GM19463 (cell line): ENCODE results near the gene PDE1C.

Experiments used
- ATAC-seq: cut with Tn5 transposase; IDR thresholded peaks from one replicate; pipeline ENCODE4 v1.9.1; 2021; ENCODE audit warnings: mild to moderate bottlenecking, moderate library complexity; ENCODE audit not compliant: unreplicated experiment

PDE1C gene

GRCh38 chr7:31953432-31953831, 116.8 kb downstream of the PDE1C start:
- no peak for ATAC-seq

DNA sequence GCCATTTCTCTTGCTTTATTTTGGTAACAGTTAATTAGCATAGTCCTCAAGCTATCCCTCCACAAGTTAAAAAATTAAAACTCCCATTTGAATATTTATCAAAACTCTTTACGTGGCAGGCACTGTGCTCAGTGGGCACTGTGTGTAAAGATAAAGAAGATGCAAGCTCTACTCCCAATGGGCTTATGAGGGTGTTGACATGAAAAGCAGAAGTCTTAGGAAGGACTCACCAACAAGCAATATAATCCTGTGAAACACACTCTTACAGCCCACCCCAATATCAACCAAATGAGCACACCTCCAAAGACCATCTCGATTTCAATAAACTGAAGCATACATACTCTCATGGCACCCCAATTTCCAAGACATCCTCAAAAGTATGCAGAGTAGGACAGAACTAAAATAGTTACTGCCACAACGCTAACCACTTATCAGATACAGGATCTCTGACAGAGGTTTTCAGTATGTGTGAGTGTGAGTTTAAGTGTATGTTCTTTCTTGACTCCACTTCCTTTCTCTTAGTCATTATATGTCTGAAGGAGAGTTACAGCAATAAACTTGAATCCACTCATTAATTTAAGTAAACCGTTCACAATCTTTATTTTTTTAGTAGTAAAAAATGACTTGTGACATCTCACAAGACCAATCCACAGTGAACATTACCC, 120.0 kb downstream of the PDE1C start:
- no peak for ATAC-seq

DNA sequence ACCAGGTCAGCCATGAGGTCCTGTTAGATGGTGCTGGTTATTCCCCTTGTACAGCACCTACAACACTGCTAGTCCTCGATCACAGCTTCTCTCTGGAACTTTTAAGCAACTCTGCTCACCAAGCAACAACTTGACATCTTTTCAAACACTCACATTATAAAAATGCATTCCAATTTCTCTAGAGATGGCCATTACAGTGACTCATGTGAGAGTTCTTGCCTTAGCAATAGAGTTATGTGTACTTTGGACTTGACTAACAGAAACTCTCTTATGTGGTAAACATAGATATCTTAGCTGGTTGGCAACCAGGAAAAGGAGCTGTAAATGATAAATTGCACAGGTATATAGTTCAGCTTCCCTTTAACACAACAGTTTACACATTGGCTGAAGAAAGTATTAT, 122.2 kb downstream of the PDE1C start:
- ATAC-seq, result peak; percentile 64

- no peak for ATAC-seq
Observed at GRCh38 chr7:31940167-31940566, 130.0 kb downstream of the PDE1C start.

DNA sequence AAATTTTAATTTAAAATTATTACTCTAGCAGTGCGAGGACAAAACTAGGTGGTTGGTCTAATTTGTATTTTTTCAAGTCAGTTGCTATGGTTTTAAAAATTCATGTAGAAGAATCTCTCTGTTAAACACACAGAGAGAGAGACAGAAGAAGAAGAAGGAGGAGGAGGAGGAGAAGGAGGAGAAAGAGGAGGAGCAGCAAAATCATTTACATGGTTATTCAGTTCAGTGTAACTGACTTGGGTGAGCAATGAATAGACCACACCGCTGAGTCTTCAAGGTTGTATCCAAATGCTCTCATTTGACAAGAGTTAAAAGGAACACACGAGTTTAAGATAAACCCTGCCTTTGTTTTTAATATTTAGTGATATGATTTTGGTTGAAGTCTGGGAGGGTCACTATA, 131.1 kb downstream of the PDE1C start:
- ATAC-seq, result no peak

GRCh38 chr7:31938650-31939049, 131.6 kb downstream of the PDE1C start:
- no peak for ATAC-seq

DNA sequence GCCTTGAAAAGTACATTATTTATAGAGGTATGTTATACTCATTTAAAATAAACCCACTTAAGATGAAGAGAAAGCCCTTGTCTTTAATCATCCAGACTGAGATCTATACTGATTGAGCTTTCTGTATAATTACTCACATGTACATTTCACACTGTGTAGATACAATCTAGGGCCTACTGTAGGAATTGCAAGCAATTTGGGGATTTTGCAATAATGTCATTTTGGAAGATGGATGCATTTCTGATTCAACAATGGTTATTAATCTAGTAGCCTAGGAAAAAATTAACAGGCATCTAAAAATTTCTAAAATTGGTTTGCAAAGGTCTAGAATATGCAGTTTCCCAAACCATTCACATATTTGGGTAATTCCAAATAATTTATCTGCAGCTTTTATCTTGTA, 132.2 kb downstream of the PDE1C start:
- ATAC-seq, result no peak

DNA sequence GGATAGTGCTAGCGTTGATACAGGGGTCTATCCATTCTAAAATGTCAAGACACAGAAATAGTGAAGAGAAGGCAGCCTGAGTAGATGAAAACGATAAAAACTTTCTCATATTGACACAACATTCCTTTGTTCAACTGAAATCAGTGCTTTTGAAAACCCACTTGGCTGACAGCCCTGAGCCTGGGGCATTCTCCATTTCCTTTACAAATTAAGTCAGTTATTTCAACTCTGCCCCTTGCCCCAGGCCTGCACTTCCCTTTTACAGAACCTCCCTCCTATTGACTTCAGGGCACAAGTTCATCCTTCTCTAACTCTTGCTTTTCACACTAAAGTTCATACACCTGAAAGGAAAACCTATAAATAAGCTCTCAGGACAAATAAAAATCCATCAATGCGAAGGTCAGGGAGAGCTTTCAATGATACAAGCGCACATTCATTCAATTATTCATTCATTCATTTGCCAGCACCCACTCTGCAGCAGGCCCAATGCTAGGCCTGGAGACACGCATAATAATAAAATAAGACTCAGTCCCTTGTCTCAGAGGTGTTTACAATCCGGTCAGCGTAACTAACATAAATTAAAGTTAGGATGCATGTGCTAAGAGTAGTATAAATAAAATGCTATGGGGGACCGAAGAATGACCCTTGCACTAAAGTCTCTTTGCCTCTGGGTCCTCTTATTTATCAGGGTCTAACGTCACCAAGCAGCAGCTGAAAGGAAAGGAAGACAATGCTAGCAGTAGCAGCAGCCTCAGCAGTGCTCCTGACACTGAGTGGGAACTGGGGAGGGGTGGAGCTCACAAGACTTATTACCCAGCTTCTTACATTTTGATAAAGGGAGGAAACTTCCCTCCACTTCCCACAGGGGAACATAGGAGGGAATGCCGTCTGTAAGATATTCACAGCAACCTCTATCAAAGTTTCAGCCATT, 134.8 kb downstream of the PDE1C start:
- ATAC-seq, result no peak

DNA sequence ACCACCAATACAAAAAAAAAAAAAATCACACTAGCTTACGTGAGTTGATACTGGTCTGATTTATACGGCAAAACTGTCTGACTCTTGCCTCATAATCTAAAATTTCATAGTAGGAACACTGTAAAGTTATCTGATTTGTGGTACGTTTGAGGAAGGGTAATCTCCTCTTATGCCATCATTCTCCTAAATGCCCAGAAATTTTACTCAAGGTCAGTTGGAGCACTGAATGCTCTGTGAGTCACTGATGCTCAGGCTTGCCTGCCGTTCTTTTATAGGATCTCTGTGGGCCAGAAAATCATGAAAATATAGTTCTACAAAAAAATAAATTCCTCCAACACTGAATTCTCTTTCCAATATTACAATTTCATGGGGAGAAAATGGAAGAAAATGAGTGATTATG, 135.7 kb downstream of the PDE1C start:
- ATAC-seq, result no peak

DNA sequence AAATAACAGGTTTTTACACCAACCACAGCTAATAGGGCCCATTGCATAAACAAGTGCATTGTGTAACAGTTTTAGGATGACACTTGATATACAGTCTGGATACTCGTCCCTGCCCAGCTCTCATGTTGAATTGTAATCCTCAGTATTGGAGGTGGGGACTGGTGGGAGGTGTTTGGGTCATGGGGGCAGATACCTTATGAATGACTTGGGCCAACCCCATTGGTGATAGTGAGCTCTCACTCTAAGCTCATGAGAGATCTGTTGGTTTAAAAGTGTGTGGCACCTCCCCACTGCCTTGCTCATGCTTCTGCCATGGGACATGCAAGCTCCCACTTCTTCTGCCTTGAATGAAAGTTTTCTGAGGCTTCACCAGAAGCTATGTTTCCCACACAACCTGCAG, 136.7 kb downstream of the PDE1C start:
- ATAC-seq, result no peak

DNA sequence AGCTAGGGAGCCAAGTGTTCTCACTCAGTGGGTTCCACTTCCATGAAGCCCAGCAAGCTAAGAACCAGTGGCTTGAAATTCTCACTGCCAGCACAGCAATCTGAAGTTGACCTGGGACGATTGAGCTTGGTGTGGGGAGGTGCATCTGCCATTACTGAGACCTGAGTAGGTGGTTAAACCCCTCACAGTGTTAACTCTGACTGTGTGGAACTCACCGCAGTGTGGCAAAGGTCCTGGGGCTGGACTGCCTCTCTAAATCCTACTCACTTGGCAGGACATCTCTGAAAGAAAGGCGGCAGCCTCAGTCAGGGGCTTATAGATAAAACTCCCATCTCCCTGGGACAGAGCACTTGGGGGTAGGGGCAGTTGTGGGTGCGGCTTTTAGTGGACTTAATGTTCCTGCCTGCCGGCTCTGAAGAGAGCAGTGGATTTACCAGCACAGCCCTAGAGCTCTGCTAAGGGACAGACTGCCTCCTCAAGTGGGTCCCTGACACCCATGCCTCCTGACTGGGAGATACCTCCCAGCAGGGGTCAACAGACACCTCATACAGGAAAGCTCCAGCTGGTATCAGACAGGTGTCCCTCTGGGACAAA, 143.1 kb downstream of the PDE1C start:
- no peak for ATAC-seq

- no peak for ATAC-seq
Observed at GRCh38 chr7:31925753-31926454, 144.3 kb downstream of the PDE1C start.

DNA sequence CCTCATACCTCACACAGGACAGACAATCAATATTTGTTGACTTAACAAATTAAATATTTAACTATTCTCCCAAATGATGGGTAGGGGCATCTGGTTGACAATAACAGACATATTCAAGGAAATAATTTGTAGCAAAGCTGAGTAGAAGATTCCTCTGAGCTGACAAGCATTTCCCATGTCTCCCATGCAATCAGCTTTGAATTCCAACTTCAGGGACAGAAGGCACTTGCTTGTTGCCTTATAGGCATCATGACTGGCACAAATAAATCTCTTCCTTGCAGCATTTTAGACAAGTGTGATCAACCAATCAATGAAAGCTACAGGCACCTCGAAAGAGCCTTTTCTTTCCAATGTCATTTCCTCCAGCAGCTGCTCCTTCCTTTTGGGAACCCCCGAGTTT, 146.0 kb downstream of the PDE1C start:
- no peak for ATAC-seq

DNA sequence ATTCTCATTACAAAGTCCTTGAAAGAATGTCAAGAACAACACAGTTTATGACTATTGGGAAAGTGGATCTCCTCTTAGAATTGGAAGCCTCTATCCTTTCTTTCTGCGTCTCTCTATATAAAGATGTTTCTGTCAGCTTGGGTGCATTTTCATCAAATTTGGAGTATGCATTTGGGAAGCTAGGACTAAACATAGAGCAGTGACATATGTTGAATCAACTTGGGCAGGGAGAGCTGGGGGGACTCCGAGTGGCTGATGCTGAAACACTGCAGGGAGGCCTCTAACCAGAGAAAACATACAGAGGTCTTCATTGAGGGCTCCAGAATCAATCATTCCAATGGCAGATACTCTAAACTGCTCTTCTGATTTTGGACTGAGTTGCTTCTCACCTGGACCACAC, 147.4 kb downstream of the PDE1C start:
- ATAC-seq, result no peak

- ATAC-seq, result no peak
Observed at GRCh38 chr7:31921047-31921446, 149.2 kb downstream of the PDE1C start.

DNA sequence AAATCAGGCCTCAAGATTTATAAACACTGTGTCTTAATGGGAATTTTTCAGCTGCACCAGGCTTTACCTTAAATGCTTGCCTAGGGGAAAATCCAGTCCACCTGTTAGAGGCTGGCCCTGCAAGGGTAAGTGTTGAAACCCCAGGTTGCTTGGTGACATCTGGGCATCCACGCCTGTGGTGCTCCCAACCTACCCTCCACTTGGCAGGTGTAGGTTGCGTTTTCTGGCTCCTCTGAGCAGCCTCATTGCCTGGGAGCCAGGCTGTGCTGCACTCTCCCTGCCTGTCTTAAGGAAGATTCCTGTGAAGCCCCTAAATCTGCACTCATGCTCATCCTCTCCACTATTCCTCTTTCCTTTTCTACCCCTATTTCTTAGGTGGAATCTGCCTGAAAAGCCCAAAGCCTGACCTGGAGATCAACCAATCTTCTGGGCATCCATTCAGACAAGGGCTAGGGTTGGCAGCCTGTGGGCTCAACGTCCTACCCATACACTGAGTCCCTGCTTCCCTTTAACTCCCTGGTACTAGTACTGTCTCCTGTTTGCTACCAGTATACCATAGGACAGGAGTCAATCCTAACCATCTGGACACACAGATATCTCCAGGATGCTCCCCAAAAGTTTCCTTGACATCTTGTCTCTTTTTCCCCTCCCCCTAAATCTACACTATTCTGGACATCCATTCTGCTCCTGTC, 150.4 kb downstream of the PDE1C start:
- no peak for ATAC-seq

- no peak for ATAC-seq
Observed at GRCh38 chr7:31918706-31919393, 151.4 kb downstream of the PDE1C start.

- no peak for ATAC-seq
Observed at GRCh38 chr7:31917256-31917655, 153.0 kb downstream of the PDE1C start.

- ATAC-seq, result no peak
Observed at GRCh38 chr7:31910191-31910590, 160.0 kb downstream of the PDE1C start.

DNA sequence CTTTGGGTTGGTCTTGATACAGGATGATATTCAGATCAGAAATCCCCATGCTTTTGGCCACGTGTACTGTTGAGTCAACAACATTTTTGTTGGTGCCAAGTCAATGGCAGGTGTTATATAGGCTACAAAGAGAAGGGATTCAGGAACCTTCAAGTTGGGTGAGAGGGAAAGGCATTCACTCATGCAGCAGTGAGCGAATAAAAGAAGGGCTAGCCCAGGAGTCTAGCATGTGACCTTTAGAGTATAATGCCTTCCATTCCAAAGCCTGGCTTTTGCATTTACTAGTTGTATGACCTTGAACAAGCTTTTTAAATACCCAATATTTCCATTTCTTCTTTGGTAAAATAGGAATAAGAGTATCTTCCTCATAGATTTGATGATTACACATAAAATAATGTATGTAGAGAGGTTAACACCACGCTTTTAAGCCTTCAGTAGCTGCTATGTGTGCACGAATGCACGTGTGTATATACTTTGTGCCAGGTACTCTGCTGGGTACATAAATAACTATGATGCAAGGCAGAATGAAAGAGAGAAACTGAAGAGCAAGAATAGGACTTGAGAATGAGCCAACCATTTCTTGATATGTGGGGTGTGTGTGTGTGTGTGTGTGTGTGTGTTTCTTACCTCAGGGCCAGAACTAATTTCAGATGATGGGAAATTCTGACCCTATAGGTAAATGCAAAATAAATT, 163.6 kb downstream of the PDE1C start:
- no peak for ATAC-seq
